ENCODE measurements around the gene IFT81.
"Not testable (repeated sequence)": the region's sequence is repeated elsewhere in the genome, so short reads cannot be mapped to it uniquely, and the experiment has no call there.

IFT81 gene

DNA sequence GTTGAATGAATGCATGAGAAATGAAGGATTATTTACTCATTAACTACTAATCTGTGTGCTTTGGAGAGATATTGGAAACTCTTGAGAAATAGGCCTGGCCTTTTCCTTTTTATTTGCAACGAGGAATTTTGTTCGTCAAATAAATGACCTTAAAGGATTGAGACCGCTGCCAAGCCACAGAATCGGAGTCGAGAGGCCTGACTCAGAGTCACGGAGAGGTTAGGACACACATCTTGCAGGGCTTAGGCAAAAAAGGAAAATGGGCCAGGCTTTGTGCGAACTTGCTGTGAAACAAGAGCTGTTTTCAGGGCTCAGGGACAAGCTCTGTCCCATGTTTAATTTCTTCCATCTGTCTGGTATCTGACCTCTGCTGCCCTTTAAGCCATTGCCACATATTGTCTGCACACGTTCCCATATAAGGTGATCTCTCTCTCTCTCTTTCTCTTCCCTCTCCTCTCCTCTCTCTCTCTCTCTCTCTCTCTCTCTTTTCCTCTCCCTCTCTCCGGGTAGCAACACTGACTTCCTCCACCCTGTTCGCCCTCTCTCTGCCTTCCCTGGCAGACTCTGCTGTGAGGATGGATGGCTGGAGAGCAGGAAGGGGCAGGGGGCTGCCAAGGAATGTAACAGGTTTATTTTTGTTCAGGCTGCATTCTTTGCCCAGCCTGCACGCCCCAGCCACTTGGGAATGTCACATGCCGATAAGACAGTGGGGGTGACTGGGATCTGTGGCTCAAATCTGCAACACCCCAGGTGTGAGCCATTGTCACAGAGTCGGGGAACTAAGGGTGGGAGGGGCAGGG is 14.9 kb upstream of the IFT81 start:
- DNase-seq = no peak

DNA sequence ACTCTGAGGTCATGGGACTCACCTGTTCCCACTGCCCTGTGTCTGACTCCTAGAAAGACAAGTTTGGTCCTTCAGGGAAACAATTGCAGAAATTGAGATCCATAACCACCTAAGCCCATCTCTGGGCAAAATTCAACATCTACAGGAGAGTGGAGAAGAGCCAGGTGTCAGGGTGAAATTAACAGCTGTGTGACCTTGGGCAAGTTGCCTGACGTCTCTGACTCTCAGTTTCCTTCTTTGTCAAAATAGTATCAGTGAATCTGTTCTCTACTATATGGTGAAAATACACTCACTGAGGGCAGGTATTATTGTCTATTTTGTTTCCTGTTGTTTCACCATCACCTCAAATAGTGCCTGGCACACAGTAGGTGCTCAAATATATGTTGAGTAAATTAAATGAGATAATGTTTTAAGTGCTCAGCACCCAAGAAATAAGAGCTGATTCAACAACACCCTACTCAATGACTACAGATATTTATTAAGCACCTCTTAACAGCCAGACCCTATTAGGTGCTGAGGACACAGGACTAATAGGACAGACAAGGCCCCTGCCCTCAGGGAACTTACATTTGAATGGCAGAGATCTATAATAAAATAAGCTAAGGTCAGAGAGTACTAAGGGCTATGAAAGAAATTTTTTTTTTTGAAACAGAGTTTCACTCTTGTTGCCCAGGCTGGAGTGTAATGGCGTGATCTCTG is 14.2 kb upstream of the IFT81 start:
- DNase-seq = no peak

- DNase-seq = no peak
Measured at GRCh38 chr12:110111476-110112334, 12.5 kb upstream of the IFT81 start.

GRCh38 chr12:110112335-110112660 is 11.9 kb upstream of the IFT81 start:
- no peak for DNase-seq

- no peak for DNase-seq
Measured at GRCh38 chr12:110114528-110114937, 9.6 kb upstream of the IFT81 start.

DNA sequence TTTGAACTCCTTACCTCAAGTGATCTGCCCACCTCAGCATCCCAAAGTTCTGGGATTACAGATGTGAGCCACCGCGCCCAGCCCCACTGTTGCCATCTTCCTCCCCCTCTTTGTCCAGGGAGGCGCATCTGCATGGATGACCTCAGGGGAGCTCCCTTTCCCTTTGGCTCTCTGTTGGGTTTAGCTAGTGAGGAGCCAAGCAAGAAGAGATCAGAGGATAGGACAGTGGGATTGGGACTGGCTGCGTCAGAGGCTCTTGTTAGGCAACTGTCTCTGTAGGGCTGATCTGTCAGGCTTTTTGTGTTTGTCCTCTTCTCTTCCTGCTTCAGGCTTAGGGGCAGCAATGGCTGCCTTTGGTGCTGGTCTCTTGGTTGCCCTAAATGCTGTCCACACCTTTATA is 8.5 kb upstream of the IFT81 start:
- DNase-seq = no peak

GRCh38 chr12:110116623-110117022 is 7.5 kb upstream of the IFT81 start:
- no peak for DNase-seq

GRCh38 chr12:110117210-110117609 is 6.9 kb upstream of the IFT81 start:
- not testable (repeated sequence) for DNase-seq

DNA sequence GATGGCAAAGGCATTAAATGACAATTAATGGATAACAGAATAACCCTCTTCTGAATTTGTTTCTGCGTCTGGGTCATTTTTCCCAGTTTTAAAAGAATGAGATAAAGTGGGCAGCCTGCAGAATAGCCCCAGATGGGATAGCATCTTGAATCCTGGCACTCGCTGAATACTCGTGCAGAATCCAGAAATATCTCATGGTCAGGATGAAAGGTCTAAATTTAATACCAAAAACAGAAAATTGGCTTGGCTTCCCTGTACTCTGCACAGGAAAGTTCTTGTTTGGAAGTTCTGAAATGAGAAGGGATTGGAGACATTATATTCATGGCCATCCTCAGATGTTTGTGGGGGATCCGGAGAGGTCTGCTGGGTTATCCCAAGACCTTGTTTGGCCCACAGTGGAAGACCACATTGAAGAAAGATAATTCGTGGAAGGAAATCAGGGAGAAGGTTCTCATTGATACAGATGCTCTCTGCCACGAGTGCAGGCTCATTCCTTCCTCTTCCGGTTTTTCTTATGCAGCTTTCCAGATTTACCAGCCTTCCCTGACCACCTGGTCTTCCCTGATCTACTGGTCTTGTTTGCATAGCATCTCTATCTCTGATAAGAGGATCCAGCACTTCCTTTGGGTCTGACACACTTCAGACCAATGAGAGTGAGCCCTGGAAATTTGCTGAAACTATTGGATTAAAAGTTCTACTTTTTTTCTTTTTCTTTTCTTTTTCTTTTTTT is 6.0 kb upstream of the IFT81 start:
- DNase-seq = no peak

GRCh38 chr12:110122929-110123328 is 1.2 kb upstream of the IFT81 start:
- DNase-seq = no peak

DNA sequence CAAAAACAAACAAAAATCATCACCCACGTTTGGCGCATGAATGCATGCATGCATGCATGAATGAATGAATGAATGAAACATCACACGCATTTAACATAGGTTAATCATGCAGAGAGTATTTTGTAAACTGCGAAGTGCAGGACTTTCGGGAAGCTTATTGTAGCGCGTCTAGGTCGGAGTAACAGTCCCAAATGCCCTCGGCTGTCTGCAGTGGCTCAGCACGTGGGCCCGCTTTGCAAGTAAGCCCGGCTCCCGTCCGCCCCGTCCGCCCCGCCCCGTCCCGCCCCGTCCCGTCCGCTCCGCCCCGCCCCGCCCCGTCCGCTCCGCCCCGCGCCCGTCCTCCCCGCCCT is 263 bp upstream of the IFT81 start:
- no peak for DNase-seq

- no peak for DNase-seq
Measured at GRCh38 chr12:110126557-110126956, 2.4 kb downstream of the IFT81 start.

GRCh38 chr12:110134691-110135411 is 10.7 kb downstream of the IFT81 start:
- DNase-seq = no peak

GRCh38 chr12:110135806-110136205 is 11.6 kb downstream of the IFT81 start:
- DNase-seq = no peak

GRCh38 chr12:110137786-110138185 is 13.6 kb downstream of the IFT81 start:
- no peak for DNase-seq

DNA sequence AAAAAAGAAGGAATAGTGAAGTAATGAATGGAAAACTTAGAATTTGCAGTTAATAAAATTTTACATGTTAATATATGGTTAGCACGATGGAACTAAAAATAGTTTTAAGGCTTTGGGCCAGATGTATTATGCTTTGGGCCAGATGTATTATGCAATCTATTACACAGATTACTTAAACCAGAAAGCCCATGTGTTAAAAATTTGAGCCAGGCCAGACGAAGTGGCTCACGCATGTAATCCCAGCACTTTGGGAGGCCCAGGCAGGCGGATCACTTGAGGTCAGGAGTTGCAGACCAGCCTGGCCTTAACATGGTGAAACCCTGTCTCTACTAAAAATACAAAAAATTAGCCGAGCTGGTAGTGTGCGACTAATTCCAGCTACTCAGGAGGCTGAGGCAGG is 17.2 kb downstream of the IFT81 start:
- DNase-seq = no peak

DNA sequence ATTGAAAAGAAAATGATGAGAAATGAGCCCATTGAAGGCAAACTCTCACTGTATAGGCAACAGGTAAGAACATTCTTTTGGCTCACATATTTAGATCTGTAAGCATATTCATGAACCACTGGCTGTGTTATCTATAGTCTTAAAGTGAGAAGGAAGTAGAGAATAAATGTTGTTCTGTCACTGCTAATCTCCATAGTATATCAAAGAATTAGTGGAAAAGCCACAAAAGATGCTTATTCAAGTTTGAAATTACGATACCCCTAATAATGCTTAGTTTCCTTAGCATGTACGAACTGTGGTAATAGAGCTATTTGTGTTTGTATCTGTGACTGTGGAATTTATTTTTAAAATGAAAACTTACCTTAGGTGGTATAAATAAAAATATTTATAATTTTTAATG is 22.8 kb downstream of the IFT81 start:
- no peak for DNase-seq

DNA sequence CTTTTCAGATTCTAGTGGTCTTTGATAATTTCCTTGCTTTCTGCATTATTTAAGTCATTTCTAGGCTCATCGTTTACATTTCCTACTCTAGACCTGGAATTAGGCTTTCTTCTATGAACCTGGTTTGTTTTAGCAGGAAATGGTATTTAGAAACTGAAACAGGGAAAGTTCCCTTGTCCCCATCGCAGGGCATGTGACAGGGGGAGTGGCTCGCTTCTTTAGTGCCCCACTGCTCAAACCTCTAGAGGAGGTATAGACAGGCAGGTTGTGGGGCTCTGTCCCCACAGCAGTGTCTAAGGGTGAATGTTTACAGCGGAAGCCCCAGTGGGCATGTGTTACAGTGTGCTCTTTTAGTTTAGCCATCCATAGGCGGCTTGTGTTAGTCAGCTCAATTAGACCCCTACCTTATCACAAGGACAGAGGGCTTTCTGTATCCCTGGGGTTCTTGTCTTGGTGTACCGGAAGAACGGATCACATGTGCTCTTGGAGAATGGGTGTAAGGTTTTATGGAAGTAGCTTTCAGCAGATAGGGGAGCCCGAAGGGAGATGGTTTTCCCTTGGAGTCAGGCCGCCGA is 25.0 kb downstream of the IFT81 start:
- DNase-seq = no peak

DNA sequence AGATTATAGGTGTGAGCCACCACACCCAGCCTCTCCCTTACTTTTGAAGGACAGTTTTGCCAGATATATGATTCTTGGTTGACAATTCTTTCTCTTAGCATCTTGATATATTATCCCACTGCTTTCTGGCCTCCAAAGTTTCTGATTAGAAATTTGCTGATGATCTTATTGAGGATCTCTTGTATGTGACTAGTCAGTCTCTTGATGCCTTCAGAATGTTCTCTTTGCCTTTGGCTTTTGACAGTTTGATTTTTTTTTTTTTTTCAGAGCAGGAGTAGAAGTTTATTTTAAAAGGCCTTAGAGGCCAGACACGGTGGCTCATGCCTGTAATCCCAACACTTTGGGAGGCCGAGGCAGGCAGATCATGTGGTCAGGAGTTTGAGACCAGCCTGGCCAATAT is 32.6 kb downstream of the IFT81 start:
- no peak for DNase-seq

GRCh38 chr12:110157539-110157938 is 33.4 kb downstream of the IFT81 start:
- no peak for DNase-seq

GRCh38 chr12:110159671-110160245 is 35.6 kb downstream of the IFT81 start:
- DNase-seq = no peak

All from activated CD4-positive, alpha-beta T cell treated with anti-CD3 and anti-CD28 coated beads for 1 hour (primary cell).